H7 (cell line): ENCODE results near the gene RNF148. TPM values are rescaled to one million over a fixed set of nuclear protein-coding genes. Genes with fewer than 3 reads are reported as not detected.
"Not testable (repeated sequence)": the region's sequence is repeated elsewhere in the genome, so short reads cannot be mapped to it uniquely, and the experiment has no call there.

Experiments
- DNase-seq: peaks from one replicate; pipeline ENCODE4 v3.0.0; 2012
- H3K27me3 ChIP-seq: 2 replicates; pipeline ENCODE4 v1.6.0; 2011; ENCODE audit warnings: mild to moderate bottlenecking, low read length; ENCODE audit not compliant: control insufficient read depth, insufficient read depth
- H3K36me3 ChIP-seq: replicated peaks from 2 replicates; pipeline ENCODE4 v1.5.1; 2011; ENCODE audit warnings: low read length; ENCODE audit not compliant: control insufficient read depth, insufficient read depth
- H3K4me3 ChIP-seq: 2 replicates; pipeline ENCODE4 v1.5.1; 2011; ENCODE audit warnings: low read depth, mild to moderate bottlenecking, control low read depth, low read length, moderate library complexity; ENCODE audit not compliant: insufficient read depth
- total RNA-seq: library from RNA; depleted of rRNA; stranded (reverse); fragments of >200 nt; shearing (Covaris generic); gene quantifications from 2 replicates; pipeline ENCODE4 v1.2.3, GENCODE V29; 2014

Gene RNF148
- total RNA-seq, 1 experiment from 2014 or later, result not detected

DNA sequence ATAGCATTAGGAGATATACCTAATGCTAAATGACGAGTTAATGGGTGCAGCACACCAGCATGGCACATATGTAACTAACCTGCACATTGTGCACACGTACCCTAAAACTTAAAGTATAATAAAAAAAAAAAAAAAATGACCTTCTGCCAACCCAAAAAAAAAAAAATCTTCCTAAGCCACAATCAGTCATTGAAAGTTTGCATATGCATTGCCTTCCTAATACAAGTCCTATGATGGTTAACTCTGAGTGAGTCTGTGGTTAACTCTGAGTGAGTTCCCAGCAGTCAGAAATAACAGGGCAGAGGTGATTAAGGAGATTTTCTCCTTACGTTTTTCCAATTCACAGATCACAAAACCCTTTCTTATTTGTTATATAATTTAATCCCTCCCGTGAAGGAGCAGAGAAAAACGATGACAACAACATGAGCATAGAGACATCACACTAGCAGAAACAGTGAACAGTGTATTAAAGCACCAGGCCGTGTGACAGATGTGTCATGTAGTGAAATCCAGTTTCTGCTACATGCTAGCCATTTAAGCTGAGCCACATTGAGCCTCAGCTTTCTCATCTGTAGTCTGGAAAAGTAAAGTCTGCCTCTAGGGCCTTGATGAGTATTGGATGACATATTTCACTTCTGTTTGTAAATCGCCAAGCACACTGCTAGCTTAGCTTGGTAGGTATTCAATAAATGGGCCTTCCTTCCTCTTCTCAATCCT lies 7.4 kb upstream of the RNF148 start:
- Histone ChIP-seq H3K4me3 (no peak overlapping the region), H3K36me3 (no peaks in the 10 kb centered on the region), H3K27me3 (no peaks in the 10 kb centered on the region)
- DNase-seq, result no peak

DNA sequence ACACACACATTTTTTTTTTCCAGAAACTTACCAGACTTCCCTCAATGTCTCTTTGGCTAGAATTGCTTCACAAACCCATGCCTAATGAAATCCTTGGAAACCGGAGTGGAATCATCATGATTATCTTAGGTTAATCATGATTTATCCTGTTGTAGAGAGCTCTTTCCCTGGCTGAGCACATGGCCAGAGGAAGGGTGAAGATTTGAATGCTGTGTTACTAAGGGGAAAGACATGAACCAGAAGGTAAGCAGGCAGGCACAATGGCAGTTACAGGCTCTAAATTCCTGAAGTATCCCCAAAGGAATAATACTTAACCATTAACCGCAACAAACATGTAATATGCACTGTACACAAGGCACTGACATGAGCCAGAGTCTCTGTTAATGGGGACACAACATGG lies 4.1 kb upstream of the RNF148 start:
- DNase-seq, result no peak
- no peaks in the 10 kb centered on the region for H3K27me3 ChIP-seq

DNA sequence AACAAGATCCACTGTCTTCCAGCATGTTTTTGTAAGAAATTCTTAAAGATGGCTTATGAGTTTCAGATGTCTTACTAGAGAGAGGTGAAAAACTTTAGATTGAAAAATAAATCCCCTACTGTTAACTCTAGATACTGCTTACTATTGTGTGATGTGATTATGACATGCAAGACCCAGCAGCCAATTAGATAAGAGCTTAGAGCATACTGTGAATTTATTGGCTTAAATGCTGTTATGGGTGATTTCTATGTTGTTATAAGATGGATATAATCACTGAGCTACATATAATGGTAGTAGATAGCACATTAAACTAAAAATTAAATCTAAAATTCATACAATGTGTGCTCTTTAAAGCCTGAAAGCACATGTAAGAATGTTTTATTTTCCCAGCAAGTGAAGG lies 3.7 kb downstream of the RNF148 start, which contains the start of gene RNF133:
TSS of gene RNF133 (minus strand) at position 101 of the 400 bp plus-strand sequence. CDS start 199 bp downstream, outside the sequence.
- Histone ChIP-seq H3K36me3 (no peaks in the 10 kb centered on the region), H3K4me3 (no peak within 1 kb of the TSS), H3K27me3 (no peaks in the 10 kb centered on the region)
- no peak for DNase-seq

More for the DNA sequence above, 4.1 kb upstream of the RNF148 start:
- H3K36me3 ChIP-seq, result no peaks in the 10 kb centered on the region
- H3K4me3 ChIP-seq, result no peak overlapping the region

DNA sequence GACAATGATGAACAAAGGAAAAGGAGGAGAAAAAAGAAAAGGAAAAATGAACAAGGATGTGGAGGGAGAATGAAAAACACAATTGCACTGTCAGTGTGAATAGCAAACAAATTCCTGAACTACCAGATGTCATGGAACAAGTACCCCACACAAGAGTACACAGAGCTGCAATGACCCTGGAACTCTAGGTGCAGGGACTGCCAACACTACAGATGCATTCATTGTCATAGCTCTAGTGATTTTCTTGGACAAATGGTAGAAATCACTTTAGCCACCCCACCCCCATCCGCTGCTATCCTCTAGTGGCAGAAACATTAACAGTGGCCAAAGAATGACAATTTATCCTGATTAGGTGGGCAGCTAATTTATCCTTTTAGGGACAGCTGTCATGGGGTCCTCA lies 6.9 kb downstream of the RNF148 start:
- H3K4me3 ChIP-seq, result no peak overlapping the region
- H3K36me3 ChIP-seq, result no peaks in the 10 kb centered on the region; the same call in none of the 2 replicates
- H3K27me3 ChIP-seq, result no peaks in the 10 kb centered on the region
- no peak for DNase-seq

DNA sequence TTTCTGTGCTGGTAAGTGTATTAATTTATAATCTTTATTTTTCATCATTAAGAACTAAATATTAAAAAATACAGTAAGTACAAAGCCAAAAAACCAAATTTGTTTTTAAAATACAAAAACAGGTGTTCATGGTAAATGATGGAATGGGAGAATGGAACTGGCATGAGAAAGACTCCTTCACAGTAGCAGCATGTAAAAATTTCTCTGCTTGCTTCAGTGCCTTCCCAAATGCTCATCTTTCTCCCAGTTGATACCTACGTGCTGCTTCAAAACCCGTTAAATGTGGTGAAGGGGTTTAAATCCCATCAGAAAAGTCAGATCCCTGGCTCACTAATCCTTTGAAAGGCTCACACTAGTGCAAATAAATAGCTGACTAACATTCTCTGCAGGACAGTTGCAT lies 8.0 kb downstream of the RNF148 start:
- DNase-seq, result no peak
- no peaks in the 10 kb centered on the region; the same call in none of the 2 replicates for H3K36me3 ChIP-seq
- H3K27me3 ChIP-seq, result no peaks in the 10 kb centered on the region
- no peak overlapping the region for H3K4me3 ChIP-seq

DNA sequence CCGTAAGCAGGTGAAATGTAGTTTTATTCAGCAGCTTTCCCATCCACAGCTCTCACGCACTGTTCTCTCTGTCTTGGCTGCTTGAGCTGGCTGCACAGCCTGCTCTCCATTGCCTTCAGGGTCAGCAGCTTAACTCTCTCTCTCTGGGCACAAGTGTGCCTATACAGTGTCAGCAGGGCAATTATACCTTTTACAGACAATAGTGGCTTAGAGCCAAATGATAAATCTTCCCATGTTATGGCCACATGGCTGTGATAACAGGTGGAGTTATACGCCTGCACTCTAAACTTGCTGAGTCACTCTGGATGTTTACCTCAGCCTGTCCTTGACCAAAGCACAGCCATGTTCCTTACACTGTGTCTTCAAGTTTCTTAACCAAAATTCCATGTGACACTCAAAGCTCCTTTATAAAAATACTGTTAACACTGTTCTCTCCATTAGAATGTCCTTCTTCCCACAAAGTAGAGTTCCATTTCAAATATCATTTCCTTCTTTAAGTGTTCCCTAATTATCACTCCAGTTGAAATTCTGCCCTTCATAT lies 9.9 kb downstream of the RNF148 start:
- H3K4me3 ChIP-seq, result no peak overlapping the region
- no peaks in the 10 kb centered on the region for H3K27me3 ChIP-seq
- no peak for DNase-seq
- no peaks in the 10 kb centered on the region; the same call in none of the 2 replicates for H3K36me3 ChIP-seq

DNA sequence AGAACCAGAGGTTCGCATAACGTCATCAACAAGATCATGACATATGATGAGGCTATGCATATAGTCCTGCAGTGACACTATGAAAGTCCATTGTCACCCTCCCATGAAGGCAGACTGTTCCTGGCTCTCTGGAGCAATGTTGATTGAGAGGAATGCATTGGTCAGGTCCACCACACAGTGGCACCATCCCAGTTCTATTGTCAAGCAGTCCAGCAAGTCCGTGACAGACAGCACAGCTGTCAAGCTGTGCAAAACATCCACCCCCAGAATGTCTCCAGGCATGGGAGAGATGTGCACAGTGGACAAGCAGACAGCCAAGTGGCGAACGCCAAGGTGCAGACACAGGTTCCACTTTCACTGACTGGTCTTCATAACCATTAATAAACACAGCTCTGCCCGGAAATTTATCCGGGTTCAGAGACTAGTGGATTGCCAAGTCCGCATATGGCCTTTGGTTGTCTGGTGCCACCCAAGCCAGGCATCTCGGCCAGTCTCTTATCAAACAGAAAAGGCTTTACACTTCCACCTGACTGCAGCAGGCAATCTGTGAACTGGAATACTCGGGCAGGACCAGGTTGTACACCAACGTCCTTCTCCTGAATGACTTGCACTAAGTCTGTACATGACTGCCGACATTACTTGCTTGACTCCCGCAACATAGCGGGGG lies 11.0 kb downstream of the RNF148 start:
- Histone ChIP-seq H3K27me3 (no peaks in the 10 kb centered on the region), H3K4me3 (no peak overlapping the region), H3K36me3 (no peaks in the 10 kb centered on the region; the same call in none of the 2 replicates)
- DNase-seq, result no peak

DNA sequence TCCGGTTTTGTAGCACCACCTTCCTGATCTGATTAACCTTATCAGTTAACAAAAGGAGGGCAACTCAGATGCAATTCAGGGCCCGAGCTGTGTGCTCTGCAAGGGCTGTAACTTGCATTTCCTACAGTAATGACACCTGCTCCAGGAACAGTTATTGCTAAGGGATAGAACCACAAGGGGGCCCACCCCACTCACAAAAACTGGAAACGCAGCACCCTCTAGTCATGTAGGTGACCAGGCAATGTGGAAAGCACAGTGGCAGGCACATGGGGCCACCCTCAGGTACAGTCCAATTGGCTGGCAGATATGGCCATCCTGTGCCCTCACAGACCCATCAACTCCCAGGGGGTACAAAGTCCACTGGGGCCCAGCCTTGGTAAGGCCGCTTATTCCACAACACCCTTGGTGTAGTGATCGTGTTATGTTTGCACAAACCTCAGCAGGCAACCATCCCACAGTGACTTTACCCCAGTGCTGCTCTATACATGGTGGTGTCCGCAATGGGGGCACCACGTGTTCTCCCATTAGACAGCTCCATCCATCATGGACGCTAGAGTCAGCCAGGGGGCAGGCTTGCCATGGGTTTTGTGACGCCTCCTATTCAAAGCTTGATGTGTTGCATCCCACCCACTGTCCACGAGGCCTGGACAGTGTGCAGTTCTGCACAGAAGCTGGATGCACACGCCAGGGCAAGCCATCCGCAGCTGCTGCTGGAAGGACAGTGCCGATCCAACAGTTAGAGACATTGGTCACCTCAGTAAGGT lies 13.2 kb downstream of the RNF148 start:
- H3K4me3 ChIP-seq, result no peak overlapping the region
- H3K36me3 ChIP-seq, result no peaks in the 10 kb centered on the region; the same call in none of the 2 replicates
- no peaks in the 10 kb centered on the region for H3K27me3 ChIP-seq
- no peak for DNase-seq

DNA sequence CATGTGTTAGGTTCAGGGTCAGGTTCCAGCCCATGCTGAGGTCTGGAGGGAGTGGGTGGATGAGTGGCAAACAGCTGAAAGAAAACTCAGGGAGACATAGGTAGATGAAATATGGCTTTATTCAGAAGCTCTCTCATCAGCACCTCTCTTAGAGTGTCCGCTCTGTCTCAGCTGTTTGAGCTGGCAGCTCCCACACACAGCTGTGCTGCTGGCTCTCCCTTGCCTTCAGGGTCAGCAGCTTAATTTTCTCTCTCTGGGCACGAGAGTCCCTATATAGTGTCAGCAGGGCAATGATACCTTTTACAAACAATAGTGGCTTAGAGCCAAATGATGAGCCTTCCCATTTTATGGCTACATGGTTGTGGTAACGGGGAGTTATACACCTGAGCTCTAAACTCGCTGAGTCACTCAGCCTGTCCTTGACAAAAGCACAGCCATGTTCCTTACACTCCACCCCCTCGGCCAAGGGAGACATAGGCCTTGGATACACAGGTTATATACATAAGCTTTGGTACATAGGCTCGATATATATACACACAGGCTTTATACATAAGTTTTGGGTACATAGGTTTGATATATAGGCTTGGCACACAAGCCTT lies 14.2 kb downstream of the RNF148 start:
- no peaks in the 10 kb centered on the region; the same call in none of the 2 replicates for H3K36me3 ChIP-seq
- no peaks in the 10 kb centered on the region for H3K27me3 ChIP-seq
- H3K4me3 ChIP-seq, result no peak overlapping the region
- no peak for DNase-seq

DNA sequence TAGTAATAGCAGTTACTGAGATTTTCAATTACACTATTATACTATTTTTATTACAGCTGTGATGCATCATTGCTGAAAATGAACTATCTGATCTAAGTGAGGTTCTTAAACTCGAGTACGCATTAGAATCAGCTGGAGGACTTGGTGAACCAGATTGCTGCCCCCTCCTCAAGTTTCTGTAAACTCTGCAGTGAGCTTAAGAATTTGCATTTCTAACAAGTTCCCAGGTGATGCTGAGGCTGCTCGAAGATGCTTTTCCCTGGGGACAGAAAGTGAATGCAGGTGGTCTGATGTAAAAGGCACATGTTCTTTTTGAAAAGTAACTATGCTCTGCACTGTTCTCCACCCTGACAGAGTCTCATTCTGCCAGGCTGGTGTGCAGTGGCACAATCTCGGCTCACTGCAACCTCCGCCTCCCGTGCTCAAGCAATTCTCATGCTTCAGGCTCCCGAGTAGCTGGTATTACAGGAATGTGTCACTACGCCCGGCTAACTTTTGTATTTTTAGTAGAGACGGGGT lies 16.3 kb downstream of the RNF148 start:
- no peak for DNase-seq
- H3K4me3 ChIP-seq, result no peak overlapping the region
- H3K36me3 ChIP-seq, result no peaks in the 10 kb centered on the region
- no peaks in the 10 kb centered on the region for H3K27me3 ChIP-seq

DNA sequence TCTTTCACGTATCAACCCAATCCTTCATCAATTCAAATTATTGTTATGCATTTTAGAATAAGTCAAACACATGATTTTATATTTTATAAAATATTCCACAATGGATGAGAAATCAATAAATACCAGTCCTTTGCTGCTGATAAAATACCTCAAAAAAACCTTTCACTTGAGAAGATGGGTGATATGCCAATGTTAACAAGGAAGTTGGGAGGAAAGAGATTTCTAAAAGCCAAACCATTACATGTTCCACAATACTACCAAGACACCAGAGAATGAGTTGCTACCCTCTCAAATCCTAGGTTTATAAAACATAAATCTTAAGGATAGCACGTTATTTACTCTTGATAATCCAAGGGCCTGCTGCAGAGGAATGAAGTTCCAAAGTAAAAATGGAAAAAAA lies 18.2 kb downstream of the RNF148 start:
- Histone ChIP-seq H3K36me3 (no peaks in the 10 kb centered on the region), H3K27me3 (no peaks in the 10 kb centered on the region), H3K4me3 (no peak overlapping the region)
- DNase-seq, result no peak

DNA sequence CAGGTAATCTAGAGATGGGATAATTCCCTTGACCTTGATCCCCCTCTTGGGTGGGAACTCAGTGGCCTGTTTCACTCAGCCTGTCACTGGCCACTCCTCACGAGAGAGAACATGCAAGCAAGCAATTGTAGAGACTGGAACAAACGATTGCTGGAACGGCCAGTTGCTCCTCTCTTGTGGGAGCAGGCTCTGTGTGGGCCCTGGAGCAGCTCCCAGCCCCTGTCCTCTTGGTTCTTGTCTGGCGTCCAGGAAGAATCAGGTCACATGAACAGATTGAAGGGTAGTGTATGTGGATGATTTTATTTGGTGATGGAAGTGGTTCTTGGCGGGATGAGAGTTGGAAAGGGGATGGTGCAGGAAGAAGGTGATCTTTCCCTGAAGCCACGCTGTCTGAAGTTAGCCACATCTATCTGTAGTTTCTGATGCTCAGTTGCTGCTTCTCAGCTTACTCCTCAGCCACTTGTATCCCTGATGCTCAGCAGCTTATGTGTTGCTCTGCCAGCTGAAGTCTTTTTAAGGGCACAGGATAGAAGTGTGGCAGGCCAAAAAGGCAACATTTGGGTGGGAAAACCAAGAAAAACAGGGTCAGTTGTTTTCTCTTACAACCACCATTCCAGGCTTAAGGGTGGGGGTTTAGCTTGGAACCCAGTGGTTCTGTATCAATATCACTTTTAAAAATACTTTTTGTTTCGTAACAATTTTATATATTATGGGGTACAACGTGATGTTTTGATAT lies 19.7 kb downstream of the RNF148 start:
- no peak for DNase-seq
- no peak overlapping the region for H3K4me3 ChIP-seq
- no peaks in the 10 kb centered on the region for H3K36me3 ChIP-seq
- H3K27me3 ChIP-seq, result no peaks in the 10 kb centered on the region

DNA sequence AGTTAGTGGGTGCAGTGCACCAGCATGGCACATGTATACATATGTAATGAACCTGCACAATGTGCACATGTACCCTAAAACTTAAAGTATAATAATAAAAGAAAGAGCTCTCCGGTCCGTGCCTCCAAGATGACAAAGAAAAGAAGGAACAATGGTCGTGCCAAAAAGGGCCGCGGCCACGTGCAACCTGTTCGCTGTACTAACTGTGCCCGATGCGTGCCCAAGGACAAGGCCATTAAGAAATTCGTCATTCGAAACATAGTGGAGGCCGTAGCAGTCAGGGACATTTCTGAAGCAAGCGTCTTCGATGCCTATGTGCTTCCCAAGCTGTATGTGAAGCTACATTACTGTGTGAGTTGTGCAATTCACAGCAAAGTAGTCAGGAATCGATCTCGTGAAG lies 21.5 kb downstream of the RNF148 start:
- H3K4me3 ChIP-seq, H3K27me3 ChIP-seq, DNase-seq, H3K36me3 ChIP-seq: not testable (repeated sequence)
